Measurements from ENCODE around the gene YBX3. TPM values are rescaled to one million over a fixed set of nuclear protein-coding genes. Genes with fewer than 3 reads are reported as not detected.

The YBX3 gene
- total and polyA plus RNA-seq, 2 of the 13 experiments (the other 11 are each of a cell fraction or from before 2014, with no cell fraction given) = 77.5 to 99.6 TPM

- TF ChIP-seq ARNTL (CRISPR knock-in tag; IDR thresholded peaks at IDR 0.05) (peak; percentile 87), RBM39 (IDR thresholded peaks at IDR 0.05; ENCODE audit: low read depth, low read length, poor library complexity, severe bottlenecking) (no peak), ZNF543 (CRISPR knock-in tag; IDR thresholded peaks at IDR 0.05) (peak; percentile 67; the same call in 1 of the 2 replicates), LBX2 (CRISPR knock-in tag; IDR thresholded peaks at IDR 0.05; ENCODE audit: borderline replicate concordance) (no peak), ZNF33A (CRISPR knock-in tag; IDR thresholded peaks at IDR 0.05; ENCODE audit: borderline replicate concordance) (no peak), MED13 (CRISPR knock-in tag; IDR thresholded peaks at IDR 0.05) (no peak), ASH2L (IDR thresholded peaks at IDR 0.05; ENCODE audit: insufficient read length, low read depth, low read length) (no peak), ZNF766 (CRISPR knock-in tag; IDR thresholded peaks at IDR 0.05; ENCODE audit: borderline replicate concordance) (no peak), MIER2 (CRISPR knock-in tag; IDR thresholded peaks at IDR 0.05) (no peak), EZH2 (conservative IDR thresholded peaks at IDR 0.05; ENCODE audit: low read depth, low read length) (no peak), RXRA (CRISPR knock-in tag; IDR thresholded peaks at IDR 0.05) (no peak), TSC22D2 (CRISPR knock-in tag; IDR thresholded peaks at IDR 0.05; ENCODE audit: borderline replicate concordance) (no peak), ZKSCAN1 (IDR thresholded peaks at IDR 0.05; ENCODE audit: low read length) (no peak), CHD2 (IDR thresholded peaks at IDR 0.05; ENCODE audit: low read depth, low read length) (no peak), PRDM10 (CRISPR knock-in tag; IDR thresholded peaks at IDR 0.05; ENCODE audit: low read depth) (peak; percentile 50; the same call in 1 of the 2 replicates), GMEB2 (CRISPR knock-in tag; IDR thresholded peaks at IDR 0.05; ENCODE audit: low read depth) (no peak)
- TF ChIP-seq, protein P1, sequence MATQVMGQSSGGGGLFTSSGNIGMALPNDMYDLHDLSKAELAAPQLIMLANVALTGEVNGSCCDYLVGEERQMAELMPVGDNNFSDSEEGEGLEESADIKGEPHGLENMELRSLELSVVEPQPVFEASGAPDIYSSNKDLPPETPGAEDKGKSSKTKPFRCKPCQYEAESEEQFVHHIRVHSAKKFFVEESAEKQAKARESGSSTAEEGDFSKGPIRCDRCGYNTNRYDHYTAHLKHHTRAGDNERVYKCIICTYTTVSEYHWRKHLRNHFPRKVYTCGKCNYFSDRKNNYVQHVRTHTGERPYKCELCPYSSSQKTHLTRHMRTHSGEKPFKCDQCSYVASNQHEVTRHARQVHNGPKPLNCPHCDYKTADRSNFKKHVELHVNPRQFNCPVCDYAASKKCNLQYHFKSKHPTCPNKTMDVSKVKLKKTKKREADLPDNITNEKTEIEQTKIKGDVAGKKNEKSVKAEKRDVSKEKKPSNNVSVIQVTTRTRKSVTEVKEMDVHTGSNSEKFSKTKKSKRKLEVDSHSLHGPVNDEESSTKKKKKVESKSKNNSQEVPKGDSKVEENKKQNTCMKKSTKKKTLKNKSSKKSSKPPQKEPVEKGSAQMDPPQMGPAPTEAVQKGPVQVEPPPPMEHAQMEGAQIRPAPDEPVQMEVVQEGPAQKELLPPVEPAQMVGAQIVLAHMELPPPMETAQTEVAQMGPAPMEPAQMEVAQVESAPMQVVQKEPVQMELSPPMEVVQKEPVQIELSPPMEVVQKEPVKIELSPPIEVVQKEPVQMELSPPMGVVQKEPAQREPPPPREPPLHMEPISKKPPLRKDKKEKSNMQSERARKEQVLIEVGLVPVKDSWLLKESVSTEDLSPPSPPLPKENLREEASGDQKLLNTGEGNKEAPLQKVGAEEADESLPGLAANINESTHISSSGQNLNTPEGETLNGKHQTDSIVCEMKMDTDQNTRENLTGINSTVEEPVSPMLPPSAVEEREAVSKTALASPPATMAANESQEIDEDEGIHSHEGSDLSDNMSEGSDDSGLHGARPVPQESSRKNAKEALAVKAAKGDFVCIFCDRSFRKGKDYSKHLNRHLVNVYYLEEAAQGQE (IDR thresholded peaks at IDR 0.05; ENCODE audit: borderline replicate concordance in 1 of 2, low read depth in 1 of 2, low read length in 2 of 2) = no peak
- TF ChIP-seq, protein P2, sequence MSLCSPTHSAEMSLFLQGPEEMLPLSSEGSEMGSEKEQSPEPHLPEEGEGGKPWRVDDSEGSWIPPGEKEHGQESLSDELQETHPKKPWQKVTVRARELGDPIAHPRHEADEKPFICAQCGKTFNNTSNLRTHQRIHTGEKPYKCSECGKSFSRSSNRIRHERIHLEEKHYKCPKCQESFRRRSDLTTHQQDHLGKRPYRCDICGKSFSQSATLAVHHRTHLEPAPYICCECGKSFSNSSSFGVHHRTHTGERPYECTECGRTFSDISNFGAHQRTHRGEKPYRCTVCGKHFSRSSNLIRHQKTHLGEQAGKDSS (CRISPR knock-in tag; IDR thresholded peaks at IDR 0.05; ENCODE audit: borderline replicate concordance, low read depth) = peak; percentile 82; the same call in 1 of the 2 replicates
Observed at GRCh38 chr12:10721651-10722501, 1.2 kb downstream of the YBX3 start (continued).

All from HepG2 (cell line).